NCI-H187 treated with DMSO at 0.1 percent for 48 hours (cell line): ENCODE data around the gene LSR.
A peak's percentile ranks its signal among the peaks of the same experiment; 100 is the strongest.

Source experiments
- DNase-seq: peaks from one replicate; lab custom pipeline; 2025; lab: John Stamatoyannopoulos, UW

LSR gene

DNA sequence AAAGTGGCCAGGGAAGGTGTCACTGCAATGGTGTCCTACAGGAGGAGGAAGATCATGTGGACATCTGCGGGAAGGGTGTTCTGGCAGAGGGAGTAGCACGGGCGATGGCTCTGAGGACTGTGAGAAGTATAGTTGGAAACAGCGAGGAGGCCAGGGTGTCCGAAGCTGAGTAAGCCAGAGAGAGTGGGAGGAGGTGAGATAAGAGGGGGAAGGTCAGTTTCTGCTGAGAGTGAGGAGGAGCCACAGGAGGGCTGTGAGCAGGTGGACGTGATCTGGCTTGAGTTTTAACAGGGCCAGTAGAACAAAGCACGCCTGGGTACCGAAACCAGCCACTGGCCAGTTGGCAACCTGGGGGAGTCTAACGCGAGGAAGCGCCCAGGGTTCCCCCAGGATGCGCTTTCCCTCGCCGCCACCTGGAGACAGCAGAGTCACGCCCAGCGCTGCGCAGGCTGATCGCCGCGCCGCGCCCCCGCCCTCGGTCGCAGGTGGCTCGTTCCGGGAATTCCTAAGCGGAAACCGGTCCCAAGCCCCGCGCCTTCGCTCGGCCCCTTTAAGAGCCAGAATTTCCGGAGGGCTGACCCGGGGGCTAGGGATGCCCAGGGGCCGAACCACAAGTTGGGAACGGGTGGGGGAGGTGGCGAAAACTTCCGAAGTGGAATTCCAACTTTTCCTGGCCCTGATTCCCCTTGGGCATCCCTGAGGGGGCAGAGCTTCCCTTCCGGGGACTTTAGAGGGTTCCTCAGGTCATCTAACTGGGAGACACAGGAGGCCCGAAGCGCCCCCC is 1.1 kb upstream of the LSR start:
- DNase-seq: peak; percentile 63

DNA sequence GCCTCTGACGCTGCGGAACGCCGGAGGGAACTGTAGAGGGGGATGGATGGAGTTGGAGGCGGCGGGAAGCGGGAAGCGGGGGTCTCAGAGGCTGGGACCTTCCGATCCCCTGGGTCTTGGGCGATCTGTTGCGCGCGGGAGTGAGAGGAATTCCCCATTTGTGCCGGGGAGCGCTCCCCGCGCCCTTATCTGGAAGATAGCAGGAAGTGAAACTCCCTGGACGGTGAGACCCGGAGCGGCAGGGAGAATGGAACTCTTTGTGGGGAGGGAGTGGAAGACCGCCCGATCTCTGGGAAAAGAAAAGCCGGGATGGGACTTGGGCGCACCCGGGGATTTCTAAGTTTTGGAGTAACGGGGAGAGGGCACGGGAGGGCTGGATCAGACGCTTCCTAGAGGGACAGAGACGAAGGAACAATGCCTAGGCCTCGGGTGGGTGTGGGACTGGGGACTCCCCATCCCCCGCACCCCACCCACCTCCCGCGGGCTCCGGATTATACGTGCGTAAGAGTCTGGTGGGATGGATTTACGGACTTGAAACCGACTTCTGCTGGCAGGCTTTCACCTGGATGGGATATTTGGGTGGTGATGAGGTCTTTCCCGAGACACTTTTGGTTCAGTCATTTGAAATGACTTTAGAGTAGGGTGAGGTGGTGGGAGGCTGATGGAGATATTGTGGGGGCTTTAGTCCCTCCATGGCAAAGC is 495 bp downstream of the LSR start:
- DNase-seq: no peak

DNA sequence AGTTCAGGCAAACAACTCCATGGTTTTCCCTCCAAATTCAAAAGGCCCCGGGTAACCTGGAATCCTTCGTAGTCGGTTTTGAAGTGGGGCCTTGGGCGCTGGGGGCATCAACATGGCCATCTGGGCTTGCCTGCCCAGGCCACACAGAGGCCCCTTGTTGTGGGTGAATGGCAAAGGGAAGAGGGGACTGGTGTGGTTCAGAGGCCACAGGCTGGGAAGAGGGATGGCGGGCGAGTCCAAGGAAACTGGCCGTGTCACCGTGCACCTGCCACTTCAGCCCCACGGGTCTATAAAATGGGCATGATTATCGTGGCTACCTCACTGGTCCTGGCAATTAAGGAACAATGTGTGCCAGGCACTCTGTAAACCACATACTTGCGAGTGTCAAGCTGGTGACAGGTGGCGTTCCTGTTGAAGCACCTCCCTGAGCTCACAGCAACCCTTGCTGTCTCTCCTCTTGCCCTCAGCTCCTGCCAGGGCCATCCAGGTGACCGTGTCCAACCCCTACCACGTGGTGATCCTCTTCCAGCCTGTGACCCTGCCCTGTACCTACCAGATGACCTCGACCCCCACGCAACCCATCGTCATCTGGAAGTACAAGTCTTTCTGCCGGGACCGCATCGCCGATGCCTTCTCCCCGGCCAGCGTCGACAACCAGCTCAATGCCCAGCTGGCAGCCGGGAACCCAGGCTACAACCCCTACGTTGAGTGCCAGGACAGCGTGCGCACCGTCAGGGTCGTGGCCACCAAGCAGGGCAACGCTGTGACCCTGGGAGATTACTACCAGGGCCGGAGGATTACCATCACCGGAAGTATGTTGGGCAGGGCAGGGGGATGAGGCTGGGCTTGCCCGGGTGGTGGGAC is 1.3 kb downstream of the LSR start:
- DNase-seq: no peak

DNA sequence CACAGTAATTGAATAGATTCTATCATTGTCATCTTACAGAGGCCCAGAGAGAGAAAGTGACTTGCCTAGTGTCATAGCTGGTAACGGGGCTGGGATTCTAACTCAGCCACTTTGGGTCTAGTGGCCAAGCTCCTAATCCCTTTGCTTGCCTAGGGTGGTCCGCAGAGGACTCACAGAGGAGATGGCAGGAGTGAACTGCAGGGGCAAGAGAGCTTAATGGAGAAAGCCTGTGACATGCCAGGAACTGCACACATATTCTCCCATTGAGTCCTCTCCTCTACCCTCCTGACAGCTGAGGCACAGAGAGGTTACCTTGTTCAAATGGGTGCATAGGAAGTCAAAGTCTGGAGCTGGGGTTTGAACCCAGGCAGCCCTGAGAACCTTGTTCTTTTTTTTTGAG is 2.7 kb downstream of the LSR start:
- no peak for DNase-seq

DNA sequence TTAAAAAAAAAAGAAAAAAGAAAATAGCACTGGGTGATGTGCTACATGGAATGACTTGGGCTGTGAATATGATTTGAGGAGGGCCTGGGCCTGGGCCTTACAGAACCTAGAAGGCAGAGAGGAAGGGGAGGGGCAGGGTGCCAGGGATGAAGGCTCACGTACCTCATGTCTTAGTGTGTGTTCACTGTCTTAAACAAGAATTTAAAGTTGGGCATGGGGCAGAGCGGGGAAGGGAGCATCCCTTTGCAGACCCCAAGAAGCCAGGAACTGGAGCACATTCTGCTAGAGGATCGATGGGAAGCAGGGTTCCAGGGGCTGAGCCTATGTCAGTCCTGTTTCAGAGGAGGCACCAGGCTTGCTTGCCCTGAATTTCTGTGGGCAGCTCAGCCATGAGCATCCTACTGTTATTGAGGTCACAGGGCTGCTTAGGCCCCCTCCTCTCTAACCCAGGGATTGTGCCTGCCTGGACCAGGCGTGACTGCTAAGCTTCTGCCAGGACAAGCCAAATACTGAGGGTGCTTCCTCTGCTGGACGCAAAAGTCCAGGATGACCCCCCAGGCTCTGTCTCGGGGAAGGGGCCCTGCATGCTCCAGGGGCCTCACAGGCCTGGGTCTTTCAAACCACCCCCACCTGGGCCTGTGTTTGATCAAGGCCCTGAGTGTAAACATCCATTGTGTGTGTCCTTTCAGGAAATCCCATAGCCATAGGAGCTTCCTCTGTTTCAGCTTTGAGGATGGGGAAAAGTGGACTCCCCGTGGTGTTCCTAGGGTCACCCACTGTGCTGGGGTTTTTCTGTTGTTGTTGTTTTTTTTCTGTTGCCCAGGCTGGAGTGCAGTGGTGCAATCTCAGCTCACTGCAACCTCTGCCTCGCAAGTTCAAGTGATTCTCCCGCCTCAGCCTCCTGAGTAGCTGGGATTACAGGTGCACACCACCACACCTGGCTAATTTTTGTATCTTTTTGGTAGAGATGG is 4.8 kb downstream of the LSR start:
- DNase-seq: no peak

DNA sequence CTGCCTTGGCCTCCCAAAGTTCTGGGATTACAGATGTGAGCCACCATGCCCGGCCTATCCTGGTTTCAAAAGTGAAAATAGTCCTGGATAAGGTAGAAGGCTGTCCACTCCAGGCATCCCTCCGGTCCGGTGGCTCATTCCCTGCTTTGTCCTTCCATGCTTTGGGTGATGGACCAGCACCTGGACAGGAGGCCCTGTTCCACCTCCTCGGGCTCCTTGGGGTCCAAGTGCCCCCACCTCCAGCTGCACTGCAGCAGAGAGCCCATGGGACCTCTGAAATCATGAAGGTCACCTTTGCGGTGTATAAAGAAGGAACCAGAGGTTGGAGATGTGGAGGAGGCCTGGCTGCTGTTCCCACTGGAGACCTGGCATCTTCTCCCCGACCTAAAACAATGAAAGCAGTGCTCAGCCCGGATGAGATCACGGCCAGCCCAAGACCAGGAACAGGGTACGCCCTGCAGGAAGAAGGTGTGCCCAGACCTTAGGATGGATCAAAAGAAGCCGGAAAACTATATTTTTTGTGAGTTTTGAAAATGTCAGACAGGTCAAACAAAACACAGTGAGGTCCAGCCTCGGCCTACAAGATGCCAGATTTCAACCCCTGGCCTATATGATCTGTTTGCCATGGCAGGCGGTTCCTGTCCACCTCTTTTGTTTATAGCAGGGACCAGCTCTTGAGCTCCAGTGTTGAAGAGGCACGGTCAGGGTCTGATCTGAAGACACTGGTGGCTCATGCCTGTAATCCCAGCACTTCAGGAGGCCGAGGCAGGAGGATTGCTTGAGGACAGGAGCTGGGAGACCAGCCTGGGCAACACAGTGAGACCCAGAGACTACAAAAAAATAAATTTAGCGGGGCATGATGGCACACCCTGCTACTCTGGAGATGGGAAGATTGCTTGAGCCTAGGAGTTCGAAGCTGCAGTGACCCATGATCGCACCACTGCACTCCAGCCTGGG is 5.8 kb downstream of the LSR start:
- DNase-seq: no peak

DNA sequence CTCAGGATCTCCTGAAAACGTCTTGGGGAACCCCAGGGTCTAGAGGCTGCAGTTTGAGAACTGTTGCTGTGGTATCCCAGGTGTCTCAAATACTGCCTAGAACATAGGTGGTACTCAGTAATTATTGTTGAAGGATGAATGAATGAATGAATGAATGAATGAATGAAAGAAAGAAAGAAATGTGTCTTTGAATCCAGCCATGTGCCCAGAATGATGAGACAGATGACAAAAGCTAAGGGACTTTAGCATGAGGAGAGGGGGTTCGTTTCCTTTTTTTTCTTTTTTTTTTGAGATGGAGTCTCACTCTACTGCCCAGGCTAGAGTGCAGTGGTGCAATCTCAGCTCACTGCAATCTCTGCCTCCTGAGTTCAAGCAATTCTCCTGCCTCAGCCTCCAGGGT is 7.8 kb downstream of the LSR start:
- no peak for DNase-seq

DNA sequence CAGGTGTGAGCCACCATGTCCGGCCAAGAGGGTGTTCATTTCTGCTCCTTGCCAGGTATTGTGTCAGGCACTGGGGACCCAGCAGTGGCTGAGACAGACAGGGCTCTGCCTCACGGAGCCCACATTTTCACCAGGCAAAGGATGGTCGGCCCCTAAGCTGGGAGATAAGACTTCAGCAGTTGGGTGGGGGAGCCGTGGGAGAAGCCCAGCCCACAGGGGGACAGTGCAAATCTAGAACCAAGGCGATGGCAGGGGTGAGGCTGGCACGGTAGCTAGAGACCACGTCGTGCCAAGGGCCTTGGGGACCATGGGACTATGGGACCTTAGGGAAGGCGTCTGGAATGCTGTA is 8.3 kb downstream of the LSR start:
- DNase-seq: no peak

DNA sequence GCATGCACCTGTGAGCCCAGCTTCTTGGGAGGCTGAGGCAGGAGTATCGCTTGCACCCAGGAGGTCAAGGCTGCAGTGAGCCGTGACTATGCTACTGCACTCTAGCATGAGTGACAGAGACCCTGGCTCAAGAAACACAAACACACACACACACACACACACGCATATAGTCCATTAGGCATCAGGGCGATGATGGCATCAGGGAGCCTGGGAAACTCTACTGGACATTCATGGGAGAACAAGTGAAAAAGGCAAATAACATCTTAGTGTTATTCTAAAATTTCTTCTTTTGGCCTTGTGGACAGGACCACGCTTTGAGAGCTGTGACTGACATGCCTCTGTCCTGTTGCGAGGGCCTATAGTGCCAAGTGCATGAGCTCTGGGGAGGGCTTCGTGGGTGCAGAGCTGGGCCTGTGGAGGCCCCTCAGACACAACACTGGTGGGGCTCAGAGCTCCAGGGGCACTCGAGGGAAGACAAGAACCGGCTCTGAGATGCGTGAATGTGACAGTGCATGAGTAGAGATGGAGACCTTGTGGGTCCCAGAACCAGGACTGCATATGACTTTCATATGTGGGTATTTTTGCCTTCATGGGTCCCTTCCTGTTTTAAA is 12.0 kb downstream of the LSR start:
- no peak for DNase-seq

DNA sequence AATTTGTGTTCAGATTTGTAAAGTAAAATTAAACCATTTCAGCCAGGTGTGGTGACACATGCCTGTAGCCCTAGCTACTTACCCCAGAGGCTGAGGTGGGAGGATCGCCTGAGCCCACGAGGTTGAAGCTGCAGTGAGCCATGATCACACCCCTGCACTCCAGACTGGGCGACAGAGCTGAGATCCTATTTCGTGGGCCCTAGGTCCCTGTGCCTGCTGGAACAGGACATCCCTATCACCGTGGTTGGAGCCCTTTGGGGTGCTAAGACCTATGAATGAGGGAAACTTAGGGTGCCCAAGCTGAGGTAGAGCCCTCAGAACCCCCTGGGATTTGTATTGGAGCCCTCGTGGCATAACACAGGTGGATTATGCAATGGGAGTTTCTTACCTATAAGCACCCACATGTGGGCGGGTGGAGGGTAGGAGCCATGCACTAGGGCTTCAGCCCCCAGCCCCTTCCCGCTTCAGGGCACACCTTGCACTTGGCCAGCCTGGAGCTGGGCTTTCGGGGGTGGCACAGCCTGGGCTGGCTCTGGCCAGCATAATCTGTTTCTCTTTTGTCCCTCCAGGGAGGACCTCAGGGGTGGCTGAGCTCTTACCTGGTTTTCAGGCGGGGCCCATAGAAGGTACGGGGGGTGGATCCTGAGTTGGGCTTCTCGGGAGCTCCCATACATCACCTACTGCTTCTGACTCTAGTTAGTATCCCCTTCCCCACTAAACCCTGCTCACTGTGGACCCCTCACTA is 12.7 kb downstream of the LSR start:
- no peak for DNase-seq

DNA sequence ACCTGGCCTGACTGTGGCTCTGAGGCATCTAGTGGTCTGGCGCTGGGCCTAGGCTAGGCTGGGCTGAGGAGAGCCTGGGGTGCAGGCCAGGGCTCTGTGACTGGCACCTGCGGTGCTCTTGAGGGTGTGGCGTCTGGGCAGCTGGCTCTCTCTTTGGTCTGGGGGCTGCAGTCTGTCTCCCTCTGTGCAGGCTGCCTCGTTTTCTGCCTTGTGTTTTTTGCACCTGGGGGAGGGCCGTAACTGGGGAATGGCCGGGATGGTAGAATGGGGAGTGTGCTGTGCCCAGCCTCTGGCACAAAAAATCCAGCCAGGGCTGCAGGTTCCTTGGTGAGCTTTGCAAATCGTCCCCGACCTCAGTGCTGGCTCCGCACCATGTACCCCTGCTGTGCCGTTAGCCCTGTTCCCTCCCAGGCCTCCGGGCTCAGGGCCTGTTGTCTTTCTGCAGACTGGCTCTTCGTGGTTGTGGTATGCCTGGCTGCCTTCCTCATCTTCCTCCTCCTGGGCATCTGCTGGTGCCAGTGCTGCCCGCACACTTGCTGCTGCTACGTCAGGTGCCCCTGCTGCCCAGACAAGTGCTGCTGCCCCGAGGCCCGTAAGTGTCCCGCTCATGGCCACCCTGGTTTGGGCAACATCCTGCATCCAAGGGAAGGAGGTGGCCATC is 13.4 kb downstream of the LSR start:
- DNase-seq: no peak

DNA sequence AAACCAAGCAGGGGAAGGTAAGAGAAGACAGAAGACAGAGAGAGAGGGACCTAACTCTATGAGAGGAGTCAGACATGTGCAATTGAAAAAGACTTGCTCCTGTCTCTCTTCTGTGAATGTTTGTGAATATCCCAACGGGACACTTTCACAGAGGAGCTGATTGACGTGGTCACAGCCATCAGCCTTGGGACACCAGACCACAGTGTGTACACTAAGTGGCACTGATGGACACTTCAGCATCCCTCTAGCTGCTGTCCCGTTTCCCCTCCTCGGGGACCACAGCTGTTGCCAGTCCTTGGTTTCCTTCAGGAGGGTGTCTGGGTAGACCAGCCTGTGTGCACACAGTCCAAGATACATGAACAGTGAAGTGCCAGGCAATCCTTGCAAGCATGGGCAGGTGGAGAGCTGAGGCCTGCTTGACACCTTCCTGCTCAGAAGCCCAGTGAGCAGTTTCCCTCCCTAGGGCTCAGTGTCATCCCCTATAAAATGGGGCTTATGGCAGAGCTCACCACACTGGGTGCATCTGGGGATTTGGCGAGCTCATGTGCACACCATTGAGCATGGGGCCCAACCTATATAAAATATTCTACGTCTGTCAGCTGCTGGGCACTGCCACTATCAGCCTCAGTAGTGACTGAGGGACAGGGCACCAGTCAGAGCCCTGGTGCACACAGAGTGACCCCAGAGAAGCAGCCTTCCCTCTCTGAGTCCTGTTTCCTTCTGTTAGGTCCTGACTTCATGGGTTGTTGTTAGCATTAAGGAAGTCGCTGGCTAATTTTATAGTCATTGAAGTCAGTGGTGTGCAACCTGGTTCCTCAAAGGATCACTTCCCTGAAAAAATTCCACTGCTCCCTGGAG is 15.7 kb downstream of the LSR start:
- DNase-seq: no peak

DNA sequence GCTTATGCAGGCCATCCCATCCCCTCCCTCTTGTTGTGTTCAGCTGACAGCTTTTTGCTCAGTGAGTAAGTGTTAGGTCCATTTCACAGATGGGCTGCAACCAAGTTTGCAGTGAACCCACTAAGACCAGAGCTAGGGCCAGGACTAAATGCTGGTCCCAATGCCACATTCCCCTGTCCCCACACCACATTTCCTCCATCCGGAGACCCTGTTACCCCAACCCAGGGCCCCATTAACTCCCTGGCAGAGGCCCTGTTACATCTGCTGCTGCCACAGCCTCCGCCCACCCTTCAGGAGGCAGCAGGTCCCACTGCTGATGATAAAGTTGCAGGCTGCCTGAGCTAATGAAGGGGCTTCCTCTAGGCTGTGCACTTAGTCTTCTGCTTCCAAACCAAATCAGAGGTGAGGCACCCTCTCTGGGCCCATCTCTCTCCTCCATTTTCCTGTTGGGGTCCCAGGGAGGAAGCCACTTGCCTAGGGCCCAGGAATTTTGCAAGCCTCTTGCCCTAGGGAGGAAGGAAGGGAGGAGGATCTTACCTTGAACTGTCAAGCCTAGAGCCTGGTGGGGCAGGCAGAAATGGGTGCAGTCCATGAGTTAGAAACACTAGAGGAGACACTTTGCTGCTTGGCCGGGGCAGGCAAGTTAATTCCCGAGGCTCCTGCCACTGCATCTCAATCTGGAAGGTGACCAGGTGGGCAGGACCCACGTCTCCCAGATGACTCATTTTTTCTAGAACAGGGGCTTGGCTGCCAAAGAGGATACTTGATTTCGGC is 16.5 kb downstream of the LSR start:
- no peak for DNase-seq

DNA sequence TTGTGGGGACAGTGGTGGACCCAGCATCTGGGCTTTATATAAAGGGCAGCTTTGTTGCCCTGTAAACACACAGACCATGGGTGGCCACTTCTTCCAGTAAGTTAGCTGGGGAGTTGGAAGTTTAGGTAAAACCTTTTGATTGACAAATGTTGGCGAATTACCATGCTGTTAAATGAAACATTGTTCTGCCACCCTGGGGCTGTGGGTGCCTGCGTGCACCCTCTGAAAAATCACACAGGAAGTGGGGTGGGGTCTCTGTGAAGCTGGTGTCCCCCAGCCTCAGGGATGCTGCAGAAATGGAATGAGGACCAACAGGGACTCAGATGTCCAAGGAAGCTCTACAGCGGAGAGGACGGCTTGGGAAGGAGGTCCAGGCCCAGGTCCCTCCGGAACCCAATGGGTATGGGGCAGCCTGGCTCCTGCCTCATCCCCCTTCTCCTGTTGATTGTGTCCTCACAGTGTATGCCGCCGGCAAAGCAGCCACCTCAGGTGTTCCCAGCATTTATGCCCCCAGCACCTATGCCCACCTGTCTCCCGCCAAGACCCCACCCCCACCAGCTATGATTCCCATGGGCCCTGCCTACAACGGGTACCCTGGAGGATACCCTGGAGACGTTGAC is 17.2 kb downstream of the LSR start:
- no peak for DNase-seq

DNA sequence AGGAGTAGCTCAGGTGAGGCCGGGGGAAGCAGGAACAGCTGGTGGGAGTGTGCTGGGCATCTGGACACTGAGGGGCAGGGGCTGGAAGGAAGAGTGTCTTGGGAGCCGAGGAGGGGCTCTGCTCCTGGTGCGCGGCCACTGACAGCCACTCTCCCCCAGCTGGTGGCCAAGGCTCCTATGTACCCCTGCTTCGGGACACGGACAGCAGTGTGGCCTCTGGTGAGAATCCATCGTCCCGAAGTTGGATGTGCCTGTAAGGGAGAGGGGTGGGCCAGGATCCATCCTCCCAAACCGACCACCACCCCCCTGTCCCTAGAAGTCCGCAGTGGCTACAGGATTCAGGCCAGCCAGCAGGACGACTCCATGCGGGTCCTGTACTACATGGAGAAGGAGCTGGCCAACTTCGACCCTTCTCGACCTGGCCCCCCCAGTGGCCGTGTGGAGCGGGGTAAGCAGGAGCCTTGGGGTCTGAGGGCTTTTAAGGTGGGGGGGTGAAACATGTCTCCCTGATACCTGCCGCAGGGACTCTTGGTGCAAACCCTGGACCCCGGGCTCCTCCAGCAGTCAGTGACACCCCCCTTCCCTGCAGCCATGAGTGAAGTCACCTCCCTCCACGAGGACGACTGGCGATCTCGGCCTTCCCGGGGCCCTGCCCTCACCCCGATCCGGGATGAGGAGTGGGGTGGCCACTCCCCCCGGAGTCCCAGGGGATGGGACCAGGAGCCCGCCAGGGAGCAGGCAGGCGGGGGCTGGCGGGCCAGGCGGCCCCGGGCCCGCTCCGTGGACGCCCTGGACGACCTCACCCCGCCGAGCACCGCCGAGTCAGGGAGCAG is 17.9 kb downstream of the LSR start:
- no peak for DNase-seq

DNA sequence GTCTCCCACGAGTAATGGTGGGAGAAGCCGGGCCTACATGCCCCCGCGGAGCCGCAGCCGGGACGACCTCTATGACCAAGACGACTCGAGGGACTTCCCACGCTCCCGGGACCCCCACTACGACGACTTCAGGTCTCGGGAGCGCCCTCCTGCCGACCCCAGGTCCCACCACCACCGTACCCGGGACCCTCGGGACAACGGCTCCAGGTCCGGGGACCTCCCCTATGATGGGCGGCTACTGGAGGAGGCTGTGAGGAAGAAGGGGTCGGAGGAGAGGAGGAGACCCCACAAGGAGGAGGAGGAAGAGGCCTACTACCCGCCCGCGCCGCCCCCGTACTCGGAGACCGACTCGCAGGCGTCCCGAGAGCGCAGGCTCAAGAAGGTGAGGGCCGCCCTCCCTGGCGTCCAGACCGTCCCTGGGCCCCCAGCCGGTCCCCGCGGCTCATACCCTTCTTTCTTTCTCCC is 18.6 kb downstream of the LSR start:
- no peak for DNase-seq
